HuH-7.5 (cell line): ENCODE results near the gene AFF1.
"Not testable (repeated sequence)": the region's sequence is repeated elsewhere in the genome, so short reads cannot be mapped to it uniquely, and the experiment has no call there.

Experiments
- DNase-seq: peaks from one replicate; pipeline ENCODE4 v3.0.0; 2011; ENCODE audit warnings: low spot score

Gene AFF1

DNA sequence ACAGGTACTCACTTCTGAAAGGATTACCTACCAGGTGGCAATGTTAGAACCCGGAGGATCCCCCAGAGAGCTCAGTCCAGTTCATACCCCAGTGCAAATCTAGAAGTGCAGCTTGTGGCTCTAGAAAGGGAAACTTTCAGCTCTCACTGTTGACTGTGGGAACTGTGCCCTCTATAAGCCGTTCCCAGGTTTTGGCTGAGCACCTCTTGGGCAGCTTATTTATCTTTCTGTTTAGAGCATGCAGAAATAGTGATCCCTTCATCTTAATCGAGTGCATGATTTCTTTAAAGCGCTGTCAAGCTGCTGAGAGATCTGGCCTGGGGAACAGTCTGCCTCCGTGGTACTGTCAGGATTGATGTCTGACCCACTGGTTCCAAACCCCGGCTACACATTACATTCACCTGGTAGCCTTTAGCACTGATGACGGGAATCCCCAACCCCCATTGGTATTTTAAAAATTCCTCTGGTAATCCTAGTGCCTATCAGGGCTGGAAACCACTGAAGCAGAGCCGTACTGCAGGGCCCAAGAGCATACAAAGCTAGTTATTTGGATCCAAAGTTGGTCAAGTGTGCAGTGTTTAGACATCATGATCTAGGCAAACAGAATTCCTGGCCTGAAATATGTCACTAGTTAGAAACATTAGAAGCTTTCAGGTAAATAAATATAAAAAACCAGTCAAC lies 182.4 kb downstream of the AFF1 start:
- no peak for DNase-seq

DNA sequence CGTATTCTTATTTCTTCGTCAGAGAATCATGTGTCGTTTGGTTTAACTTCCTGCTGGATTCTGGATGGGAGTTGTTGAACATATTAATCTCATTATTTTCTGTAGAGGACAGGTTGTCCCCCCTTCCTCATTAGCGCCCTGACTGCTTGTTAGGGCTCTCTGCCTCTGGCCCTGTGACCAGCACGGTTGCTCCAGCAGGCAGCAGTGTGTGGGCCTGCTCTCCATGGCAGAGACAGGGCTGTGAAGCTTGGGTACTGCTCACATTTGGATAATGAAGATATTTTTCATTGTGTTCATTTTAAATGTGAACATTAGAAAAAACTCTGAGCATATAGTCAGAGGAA lies 182.9 kb downstream of the AFF1 start:
- DNase-seq, result no peak

DNA sequence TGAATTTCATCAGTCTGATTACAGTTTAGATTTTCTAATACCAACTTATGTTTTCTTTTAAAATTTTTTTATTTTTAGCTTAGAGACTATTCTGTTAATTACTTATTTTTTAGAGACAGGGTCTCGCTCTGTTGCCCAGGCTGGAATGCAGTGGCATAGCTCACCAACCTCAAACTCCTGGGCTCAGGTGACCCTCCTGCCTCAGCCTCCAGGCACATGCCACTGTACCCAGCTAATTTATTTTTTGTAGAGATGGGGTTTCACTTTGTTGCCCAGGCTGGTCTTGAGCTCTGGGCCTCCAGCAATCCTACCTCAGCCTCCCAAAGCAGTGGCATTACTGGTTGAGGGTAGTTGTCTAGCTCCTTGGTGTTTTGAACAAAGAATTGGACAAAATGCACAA lies 183.6 kb downstream of the AFF1 start:
- DNase-seq, result no peak

DNA sequence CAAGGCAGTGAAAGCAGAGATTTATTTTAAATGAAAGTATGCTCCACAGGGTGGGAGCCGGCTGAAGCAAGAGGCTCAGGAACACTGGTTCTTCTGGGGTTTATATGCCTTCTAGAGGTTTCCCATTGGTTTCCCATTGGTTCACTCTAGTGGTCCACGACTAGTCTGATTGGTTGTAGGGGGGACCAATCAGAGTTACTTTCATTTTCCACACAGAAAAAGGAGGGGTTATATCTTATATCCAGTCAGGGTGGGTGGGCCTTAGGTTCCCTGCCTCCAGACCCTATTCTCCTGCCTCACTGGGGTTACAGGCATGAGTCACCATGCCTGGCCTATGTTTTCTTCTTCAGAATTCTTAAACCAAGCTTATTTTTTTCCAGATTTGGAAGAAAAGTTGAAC lies 184.0 kb downstream of the AFF1 start:
- no peak for DNase-seq

GRCh38 chr4:87120010-87120409 lies 185.2 kb downstream of the AFF1 start:
- no peak for DNase-seq

DNA sequence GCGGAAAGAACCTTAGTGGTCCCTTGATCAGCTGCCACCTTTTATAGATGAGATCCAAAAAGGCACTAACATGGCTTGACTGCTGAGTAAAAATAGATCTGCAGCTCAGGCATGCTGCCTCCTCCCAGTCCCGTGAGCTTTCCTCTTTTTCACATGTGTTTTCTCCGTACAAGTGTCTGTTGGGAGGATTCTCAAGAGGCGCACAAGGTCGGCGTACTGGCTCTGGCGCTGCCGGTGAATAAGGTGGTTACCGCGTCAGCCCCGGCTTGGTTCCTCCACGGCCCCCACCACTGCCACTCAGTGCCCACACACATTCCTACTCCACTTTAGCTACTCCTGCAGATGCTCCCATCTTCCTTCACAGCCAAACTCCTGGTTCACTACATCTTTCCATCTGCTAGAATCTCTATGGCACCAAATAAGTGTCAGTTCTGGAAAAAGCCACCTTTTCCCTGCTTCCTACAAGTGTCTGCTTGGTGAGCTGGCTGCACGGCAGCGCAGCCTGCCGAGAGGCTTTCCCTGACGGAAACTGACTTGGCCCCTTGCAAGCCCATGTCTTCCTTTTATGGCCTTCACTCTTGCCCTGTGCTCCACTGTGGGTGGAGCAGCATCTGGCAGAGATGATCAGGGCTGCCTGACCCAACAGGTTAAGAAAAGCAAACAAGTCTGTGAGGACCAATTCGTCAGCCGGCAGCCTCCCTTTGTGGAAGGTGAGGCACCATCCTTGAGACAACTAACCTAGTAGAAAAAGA lies 185.8 kb downstream of the AFF1 start:
- no peak for DNase-seq

GRCh38 chr4:87121341-87122065 lies 186.7 kb downstream of the AFF1 start:
- no peak for DNase-seq

- DNase-seq, result no peak
These were observed 187.4 kb downstream of the AFF1 start for GRCh38 chr4:87122252-87122651.

DNA sequence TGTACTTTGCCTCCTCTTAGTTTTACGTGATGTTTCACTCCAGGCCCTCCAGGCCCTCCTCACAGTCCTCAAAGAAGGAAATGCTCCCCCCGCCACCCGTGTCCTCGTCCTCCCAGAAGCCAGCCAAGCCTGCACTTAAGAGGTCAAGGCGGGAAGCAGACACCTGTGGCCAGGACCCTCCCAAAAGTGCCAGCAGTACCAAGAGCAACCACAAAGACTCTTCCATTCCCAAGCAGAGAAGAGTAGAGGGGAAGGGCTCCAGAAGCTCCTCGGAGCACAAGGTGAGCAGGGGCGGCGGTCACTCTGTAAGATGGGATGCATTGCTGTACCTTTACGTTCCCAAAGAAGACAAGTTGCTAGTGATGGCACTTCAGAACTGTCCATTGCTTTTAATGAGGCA lies 191.2 kb downstream of the AFF1 start:
- no peak for DNase-seq

- no peak for DNase-seq
These were observed 193.3 kb downstream of the AFF1 start for GRCh38 chr4:87128006-87128705.

GRCh38 chr4:87129681-87130080 lies 194.9 kb downstream of the AFF1 start:
- no peak for DNase-seq

DNA sequence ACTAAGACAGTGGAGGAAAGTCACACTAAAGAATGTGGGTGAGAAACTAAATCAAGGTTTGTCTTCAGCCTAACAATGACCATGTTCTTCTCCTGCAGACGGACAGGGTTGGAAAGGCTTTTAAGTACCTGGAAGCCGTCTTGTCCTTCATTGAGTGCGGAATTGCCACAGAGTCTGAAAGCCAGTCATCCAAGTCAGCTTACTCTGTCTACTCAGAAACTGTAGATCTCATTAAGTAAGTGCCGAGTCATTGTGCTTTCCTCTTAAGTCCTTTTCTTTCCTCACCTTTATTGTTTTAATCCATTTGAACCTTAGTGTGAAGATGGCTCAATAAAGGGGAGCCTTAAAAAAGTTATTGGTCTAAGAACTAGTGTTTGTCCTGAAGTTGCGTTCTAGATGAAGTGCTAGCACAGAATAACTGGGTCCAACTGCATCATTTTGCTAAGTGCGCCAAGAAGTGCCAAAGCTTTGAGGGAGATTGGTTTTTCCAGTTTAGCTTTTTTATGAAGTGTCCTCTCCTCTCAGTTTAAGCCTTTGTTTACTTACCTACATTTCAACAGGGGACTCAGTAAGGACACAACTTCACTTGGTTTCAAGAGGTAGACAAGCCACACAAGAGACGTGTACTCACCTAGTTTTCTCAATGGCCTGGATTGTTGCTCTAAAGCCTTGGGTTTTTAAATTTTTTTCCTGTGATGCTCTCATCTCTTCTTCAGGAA lies 196.3 kb downstream of the AFF1 start:
- no peak for DNase-seq

DNA sequence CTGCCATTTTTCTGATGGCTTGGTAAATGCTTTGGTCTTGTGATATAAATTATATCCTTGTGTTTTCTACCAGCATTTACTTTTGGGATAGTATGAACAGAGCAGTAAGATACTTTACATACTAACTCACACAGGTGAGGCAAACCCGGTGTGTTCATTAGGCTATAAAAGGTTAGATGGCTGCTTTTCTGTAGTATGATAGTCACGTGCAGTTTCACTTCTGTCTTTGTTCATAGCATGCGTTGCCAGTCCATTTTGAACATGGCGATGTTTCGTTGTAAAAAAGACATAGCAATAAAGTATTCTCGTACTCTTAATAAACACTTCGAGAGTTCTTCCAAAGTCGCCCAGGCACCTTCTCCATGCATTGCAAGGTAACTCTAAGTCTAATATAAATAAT lies 197.2 kb downstream of the AFF1 start:
- DNase-seq, result no peak

GRCh38 chr4:87133183-87133582 lies 198.4 kb downstream of the AFF1 start:
- DNase-seq, result no peak

DNA sequence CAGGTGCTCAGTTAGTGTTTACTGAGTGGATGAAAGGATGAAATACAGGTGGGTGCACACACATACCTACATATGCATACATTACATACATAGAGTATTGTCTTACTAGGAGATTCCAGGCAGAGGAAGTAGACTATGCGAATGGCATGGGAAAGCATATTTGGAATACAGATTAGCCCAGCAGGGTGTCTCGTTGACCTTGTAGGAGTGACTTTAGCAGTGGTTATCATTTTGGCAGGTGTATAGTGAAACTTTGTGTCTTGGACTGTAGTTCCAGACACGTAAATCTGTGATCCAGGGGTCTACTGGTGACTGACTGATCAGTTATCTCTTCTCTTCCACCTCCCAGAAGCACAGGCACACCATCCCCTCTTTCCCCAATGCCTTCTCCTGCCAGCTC lies 199.3 kb downstream of the AFF1 start:
- no peak for DNase-seq

- DNase-seq, result no peak
These were observed 206.6 kb downstream of the AFF1 start for GRCh38 chr4:87141428-87141827.

GRCh38 chr4:87144356-87144755 lies 209.5 kb downstream of the AFF1 start:
- no peak for DNase-seq

GRCh38 chr4:87145934-87146333 lies 211.1 kb downstream of the AFF1 start:
- not testable (repeated sequence) for DNase-seq

- DNase-seq, result no peak
These were observed 212.3 kb downstream of the AFF1 start for GRCh38 chr4:87147116-87147515.

GRCh38 chr4:87150498-87151261 lies 215.9 kb downstream of the AFF1 start:
- DNase-seq, result no peak

DNA sequence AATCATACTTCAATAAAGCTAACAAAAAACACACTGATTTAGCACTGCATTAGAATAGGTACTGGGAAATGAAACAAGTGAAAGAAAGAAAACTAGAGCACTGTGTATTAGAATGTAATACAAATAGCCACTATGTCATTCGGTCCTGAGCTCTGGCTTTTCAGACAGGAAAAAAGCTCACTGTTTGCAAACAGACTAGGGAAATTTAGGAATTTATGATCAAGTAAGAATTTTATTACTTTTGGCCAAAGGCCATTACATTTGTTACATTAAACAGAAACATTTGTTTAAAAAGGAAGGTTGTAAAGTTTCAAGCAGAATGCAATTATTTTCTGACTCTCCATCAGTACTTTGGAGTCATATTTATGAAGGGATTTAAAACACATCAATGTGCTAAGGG lies 216.9 kb downstream of the AFF1 start:
- no peak for DNase-seq
